HG02981 (cell line): ENCODE data around the gene TRMT5.

Experiments
- ATAC-seq: cut with Tn5 transposase; IDR thresholded peaks from one replicate; pipeline ENCODE4 v1.9.1; 2021; ENCODE audit warnings: mild to moderate bottlenecking, moderate library complexity; ENCODE audit not compliant: unreplicated experiment

Gene TRMT5

GRCh38 chr14:60980811-60981632 is at the start of gene TRMT5, which contains the start of gene SLC38A6:
Gene TRMT5 (minus strand): TSS chr14:60981079. CDS start chr14:60980973, 106 bp downstream.
Gene SLC38A6 (plus strand): TSS chr14:60981245. CDS start chr14:60981278, 33 bp downstream.
- ATAC-seq = peak; percentile 82

- ATAC-seq = no peak
Observed at GRCh38 chr14:61026526-61026925, 45.6 kb upstream of the TRMT5 start.

GRCh38 chr14:61025251-61026223 is 44.7 kb upstream of the TRMT5 start:
- ATAC-seq = peak; percentile 64

- no peak for ATAC-seq
Observed at GRCh38 chr14:61019537-61019936, 38.7 kb upstream of the TRMT5 start.

GRCh38 chr14:61003571-61003970 is 22.7 kb upstream of the TRMT5 start:
- no peak for ATAC-seq

GRCh38 chr14:60999536-60999935 is 18.7 kb upstream of the TRMT5 start:
- ATAC-seq = no peak

- ATAC-seq = no peak
Observed at GRCh38 chr14:60998617-60999016, 17.7 kb upstream of the TRMT5 start.

GRCh38 chr14:60989599-60989998 is 8.7 kb upstream of the TRMT5 start:
- no peak for ATAC-seq

GRCh38 chr14:60986500-60986899 is 5.6 kb upstream of the TRMT5 start:
- ATAC-seq = no peak

- ATAC-seq = no peak
Observed at GRCh38 chr14:60984196-60984595, 3.3 kb upstream of the TRMT5 start.

GRCh38 chr14:60981633-60982455 is 965 bp upstream of the TRMT5 start:
- ATAC-seq = no peak

GRCh38 chr14:60977847-60978246 is 3.0 kb downstream of the TRMT5 start:
- ATAC-seq = no peak

GRCh38 chr14:60975551-60975950 is 5.3 kb downstream of the TRMT5 start:
- ATAC-seq = no peak

GRCh38 chr14:60974090-60974651 is 6.7 kb downstream of the TRMT5 start:
- no peak for ATAC-seq

- ATAC-seq = no peak
Observed at GRCh38 chr14:60973070-60973469, 7.8 kb downstream of the TRMT5 start.

GRCh38 chr14:60972295-60972694 is 8.6 kb downstream of the TRMT5 start:
- ATAC-seq = no peak

- ATAC-seq = no peak
Observed at GRCh38 chr14:60971271-60971670, 9.6 kb downstream of the TRMT5 start.

GRCh38 chr14:60970146-60970545 is 10.7 kb downstream of the TRMT5 start:
- no peak for ATAC-seq

GRCh38 chr14:60968671-60969070 is 12.2 kb downstream of the TRMT5 start:
- ATAC-seq = no peak

GRCh38 chr14:60968099-60968498 is 12.8 kb downstream of the TRMT5 start:
- no peak for ATAC-seq
